A549 (cell line): ENCODE data around the gene FRMD4A. TPM values are rescaled to one million over a fixed set of nuclear protein-coding genes. Genes with fewer than 3 reads are reported as not detected.
"Not testable (repeated sequence)": the region's sequence is repeated elsewhere in the genome, so short reads cannot be mapped to it uniquely, and the experiment has no call there.

Experiments
- ATAC-seq, 2 experiments: fragments of 200-7000 bp in 1 of 2; fragments of >200 bp in 1 of 2; cut with Nextera tagmentation in 1 of 2; cut with Tn5 transposase in 1 of 2; 3 replicates each; pipeline versions ENCODE4 v1.8.0 to v1.9.1; 2018 to 2020; ENCODE audit warnings: mild to moderate bottlenecking in 1 of 2, moderate library complexity in 1 of 2
- CTCF ChIA-PET: fragments of 300-600 bp; sonication (Branson Sonifier 250); formaldehyde crosslinking; extraction: SDS; loops from one replicate; lab custom pipeline; 2021; ENCODE audit warnings: antibody characterized with exemption, inconsistent platforms; lab: Yijun Ruan, JAX
- POLR2A ChIA-PET: fragments of 350-600 bp; formaldehyde crosslinking; extraction: SDS; loops from one replicate; lab custom pipeline; 2021; ENCODE audit warnings: antibody characterized with exemption, inconsistent platforms; lab: Yijun Ruan, JAX
- DNase-seq, 2 experiments: peaks; one replicate each; pipeline versions ENCODE4 v3.0.0 to v3.0.0-alpha.2; 2011 to 2016; ENCODE audit warnings: low read depth in 1 of 2, low spot score in 1 of 2
- FAIRE-seq: peaks from 2 replicates; lab custom pipeline; 2011; peaks lifted over from hg19 to GRCh38; lab: Jason Lieb, UNC
- H3K27ac ChIP-seq, 2 experiments: fragments of >200 bp; sonication (Bioruptor Twin); formaldehyde crosslinking; 3 replicates each; pipeline ENCODE4 v1.5.1; 2016 to 2017
- H3K4me1 ChIP-seq: fragments of >200 bp; sonication (Bioruptor Twin); formaldehyde crosslinking; 3 replicates; pipeline ENCODE4 v1.6.1; 2016
- H3K4me2 ChIP-seq: fragments of >200 bp; sonication (Bioruptor Twin); formaldehyde crosslinking; 3 replicates; pipeline ENCODE4 v1.6.1; 2016
- H3K4me3 ChIP-seq: fragments of >200 bp; sonication (Bioruptor Twin); formaldehyde crosslinking; 3 replicates; pipeline ENCODE4 v1.5.1; 2016
- H3K9me3 ChIP-seq: fragments of >200 bp; sonication (Bioruptor Twin); formaldehyde crosslinking; 3 replicates; pipeline ENCODE4 v1.6.1; 2016
- BHLHE40 ChIP-seq: IDR thresholded peaks from 2 replicates; pipeline ENCODE4 v1.6.1; 2012; ENCODE audit warnings: low read depth, low read length, inconsistent platforms
- CBX8 ChIP-seq: fragments of 200-600 bp; sonication (generic); IDR thresholded peaks from 2 replicates; pipeline ENCODE4 v1.6.1; 2016
- CEBPB ChIP-seq, 2 experiments: fragments of >200 bp in 1 of 2; sonication (Bioruptor Twin) in 1 of 2; formaldehyde crosslinking in 1 of 2; IDR thresholded peaks; 2 replicates each; pipeline ENCODE4 v1.6.1; 2012 to 2016
- EHF ChIP-seq: fragments of 250-450 bp; sonication (Bioruptor Pico); IDR thresholded peaks from 2 replicates; pipeline ENCODE4 v1.5.0; 2020; ENCODE audit warnings: mild to moderate bottlenecking
- EHMT2 ChIP-seq: fragments of 200-600 bp; sonication (generic); IDR thresholded peaks from 2 replicates; pipeline ENCODE4 v1.6.1; 2016; ENCODE audit warnings: antibody characterized with exemption, low read depth, mild to moderate bottlenecking, moderate library complexity
- ESRRA ChIP-seq: fragments of 150-350 bp; IDR thresholded peaks from 2 replicates; pipeline ENCODE4 v1.6.1; 2014; ENCODE audit warnings: mild to moderate bottlenecking, low read length, borderline replicate concordance
- FOSB ChIP-seq: fragments of 250-450 bp; sonication (Bioruptor Pico); IDR thresholded peaks from 2 replicates; pipeline ENCODE4 v1.5.0; 2020; ENCODE audit warnings: mild to moderate bottlenecking, moderate library complexity
- FOXS1 ChIP-seq: fragments of 250-450 bp; sonication (Bioruptor Pico); IDR thresholded peaks from 2 replicates; pipeline ENCODE4 v1.5.0; 2020; ENCODE audit warnings: mild to moderate bottlenecking, moderate library complexity
- GATA3 ChIP-seq: IDR thresholded peaks from 2 replicates; pipeline ENCODE4 v1.6.1; 2012; ENCODE audit warnings: borderline replicate concordance
- HDAC2 ChIP-seq: fragments of 200-600 bp; sonication (generic); IDR thresholded peaks from 2 replicates; pipeline ENCODE4 v1.6.1; 2016
- HEYL ChIP-seq: fragments of 250-450 bp; sonication (Bioruptor Pico); IDR thresholded peaks from 2 replicates; pipeline ENCODE4 v1.8.0; 2021; ENCODE audit warnings: mild to moderate bottlenecking, moderate library complexity
- HOXA7 ChIP-seq: fragments of 250-450 bp; sonication (Bioruptor Pico); IDR thresholded peaks from 2 replicates; pipeline ENCODE4 v1.5.0; 2020; ENCODE audit warnings: mild to moderate bottlenecking, moderate library complexity
- JUN ChIP-seq, 2 experiments: fragments of >200 bp; sonication (Bioruptor Twin); formaldehyde crosslinking; IDR thresholded peaks; 2 replicates in 1 of 2; 3 replicates in 1 of 2; pipeline ENCODE4 v1.6.1; 2016 to 2017
- MAFK ChIP-seq: fragments of 450-650 bp; IDR thresholded peaks from 2 replicates; pipeline ENCODE4 v1.6.1; 2014; ENCODE audit not compliant: partially characterized antibody
- MAZ ChIP-seq: fragments of 150-350 bp; IDR thresholded peaks from 2 replicates; pipeline ENCODE4 v1.6.1; 2014; ENCODE audit warnings: antibody characterized with exemption, low read depth, low read length, borderline replicate concordance
- NPAS2 ChIP-seq: fragments of 250-450 bp; sonication (Bioruptor Pico); IDR thresholded peaks from 2 replicates; pipeline ENCODE4 v1.8.0; 2022; ENCODE audit warnings: mild to moderate bottlenecking, moderate library complexity, borderline replicate concordance
- PHF8 ChIP-seq: fragments of 200-600 bp; sonication (generic); IDR thresholded peaks from 2 replicates; pipeline ENCODE4 v1.6.1; 2016; ENCODE audit warnings: low read depth, mild to moderate bottlenecking, antibody characterized with exemption, moderate library complexity, borderline replicate concordance
- POLR2A ChIP-seq: IDR thresholded peaks from 2 replicates; pipeline ENCODE4 v1.6.1; 2012; ENCODE audit warnings: mild to moderate bottlenecking, low read length
- POLR2AphosphoS2 ChIP-seq: conservative IDR thresholded peaks from 2 replicates; pipeline ENCODE4 v1.6.1; 2012; ENCODE audit warnings: low read length, improper control_type of control experiment, inconsistent platforms
- RAD21 ChIP-seq, 2 experiments: fragments of >200 bp in 1 of 2; sonication (Bioruptor Twin) in 1 of 2; formaldehyde crosslinking in 1 of 2; IDR thresholded peaks in 1 of 2; conservative IDR thresholded peaks in 1 of 2; 2 replicates in 1 of 2; 3 replicates in 1 of 2; pipeline ENCODE4 v1.6.1; 2012 to 2018; ENCODE audit warnings: inconsistent platforms in 1 of 2
- RFX5 ChIP-seq: fragments of 450-650 bp; IDR thresholded peaks from 2 replicates; pipeline ENCODE4 v1.7.1; 2014; ENCODE audit warnings: antibody characterized with exemption, mild to moderate bottlenecking, moderate library complexity
- SMC3 ChIP-seq: fragments of >200 bp; sonication (Bioruptor Twin); formaldehyde crosslinking; IDR thresholded peaks from 3 replicates; pipeline ENCODE4 v1.6.1; 2018; ENCODE audit warnings: inconsistent platforms
- SREBF2 ChIP-seq: fragments of 450-650 bp; IDR thresholded peaks from 2 replicates; pipeline ENCODE4 v1.6.1; 2014; ENCODE audit warnings: mild to moderate bottlenecking, moderate library complexity
- ZC3H11A ChIP-seq: fragments of 450-650 bp; IDR thresholded peaks from 2 replicates; pipeline ENCODE4 v1.6.1; 2014; ENCODE audit warnings: antibody characterized with exemption, mild to moderate bottlenecking
- ZNF302 ChIP-seq: fragments of 250-450 bp; sonication (Bioruptor Pico); IDR thresholded peaks from 2 replicates; pipeline ENCODE4 v1.9.0; 2021; ENCODE audit warnings: inconsistent platforms, mild to moderate bottlenecking, moderate library complexity
- ZSCAN20 ChIP-seq: fragments of 250-450 bp; sonication (Bioruptor Pico); IDR thresholded peaks from 2 replicates; pipeline ENCODE4 v1.8.0; 2022; ENCODE audit warnings: mild to moderate bottlenecking, moderate library complexity
- WGBS: methylation state at CpG from one replicate; pipeline ENCODE4 v1.1.6; 2017; ENCODE audit errors: missing lambda C conversion rate; 5-methylcytosine and 5-hydroxymethylcytosine counted together
- polyA plus RNA-seq, 4 experiments: library from polyadenylated mRNA; depleted of rRNA in 3 of 4; stranded (reverse); fragments of >200 nt; fragmentation: RNase III in 1 of 4; extraction: RNeasy Plus Mini Kit Qiagen cat#74134 plus additional on column Dnase treatment in 1 of 4; gene quantifications; 2 replicates in 3 of 4; 3 replicates in 1 of 4; pipeline ENCODE4 v1.2.3, GENCODE V29; 2011 to 2017
- TF ChIP-seq, protein P1 (sequence below): fragments of 150-350 bp; IDR thresholded peaks from 2 replicates; pipeline ENCODE4 v1.6.1; 2014; ENCODE audit warnings: low read depth, mild to moderate bottlenecking, low read length
- TF ChIP-seq, protein P2 (sequence below): fragments of >200 bp; sonication (Bioruptor Twin); formaldehyde crosslinking; IDR thresholded peaks from 2 replicates; pipeline ENCODE4 v1.6.1; 2016
- TF ChIP-seq, protein P3 (sequence below): fragments of 250-450 bp; sonication (Bioruptor Pico); IDR thresholded peaks from 2 replicates; pipeline ENCODE4 v1.5.0; 2020; ENCODE audit warnings: low read depth, mild to moderate bottlenecking, moderate library complexity
- TF ChIP-seq, protein P4 (sequence below): IDR thresholded peaks from 2 replicates; pipeline ENCODE4 v1.6.1; 2012
- TF ChIP-seq, protein P5 (sequence below): IDR thresholded peaks from 2 replicates; pipeline ENCODE4 v1.6.1; 2012; ENCODE audit warnings: low read depth, borderline replicate concordance

The FRMD4A gene
- polyA plus RNA-seq, 2 of the 4 experiments (the other 2 are of a cell fraction) = 2.5 to 4.7 TPM

DNA sequence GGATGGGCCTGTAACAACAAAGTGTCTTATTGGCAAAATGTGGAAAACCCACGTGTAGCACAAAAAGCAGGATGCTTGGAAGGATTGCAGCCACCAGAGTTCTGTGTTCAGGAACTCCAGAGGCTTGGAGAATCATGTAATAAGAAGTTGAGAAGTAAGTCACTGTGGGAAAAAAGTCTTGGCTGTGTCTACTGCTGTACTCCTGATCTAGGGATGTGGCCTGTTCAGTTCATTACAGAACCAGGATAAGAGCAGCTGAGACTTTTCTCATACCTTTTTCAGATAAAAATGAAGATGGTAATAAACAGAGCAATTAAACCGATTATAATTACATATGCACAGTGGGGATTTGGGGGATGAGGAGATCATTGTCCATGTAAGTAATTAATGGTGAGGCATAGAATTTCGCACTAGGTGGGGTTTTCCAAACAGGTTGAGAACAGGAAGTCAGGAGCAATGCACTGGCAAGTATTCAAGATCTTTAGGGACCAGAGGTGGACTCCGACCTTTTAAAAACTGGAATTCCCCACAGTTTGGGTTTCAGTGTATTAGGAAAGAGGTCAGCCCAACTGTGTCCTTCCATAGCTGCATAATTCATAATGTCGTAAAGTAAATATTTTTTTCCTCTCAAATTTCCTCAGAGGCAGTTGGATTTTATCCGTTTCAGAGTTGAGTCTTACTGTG is 281.7 kb downstream of the FRMD4A start:
- ChIA-PET CTCF (no interaction called here), POLR2A (no interaction called here)
- WGBS = 14% methylated on average over 6 of the region's 6 CpGs
- ATAC-seq (no peak), FAIRE-seq (no peak), DNase-seq (peak in 1 of 2 experiments; percentile 20)
- TF ChIP-seq ZSCAN20 (CRISPR knock-in tag) (no peak), CEBPB (IDR thresholded peaks at IDR 0.05) (no peak), ZC3H11A (no peak), FOSB (CRISPR knock-in tag) (no peak), MAZ (no peak), ESRRA (no peak), BHLHE40 (no peak), EHMT2 (no peak), RAD21 (conservative IDR thresholded peaks at IDR 0.05 in 1 of 2, IDR thresholded peaks at IDR 0.05 in 1 of 2) (no peak), MAFK (no peak), SMC3 (no peak), HDAC2 (no peak), JUN (IDR thresholded peaks at IDR 0.05) (no peak), RFX5 (no peak), POLR2A (no peak), HOXA7 (CRISPR knock-in tag) (no peak)
- TF ChIP-seq, protein P1, sequence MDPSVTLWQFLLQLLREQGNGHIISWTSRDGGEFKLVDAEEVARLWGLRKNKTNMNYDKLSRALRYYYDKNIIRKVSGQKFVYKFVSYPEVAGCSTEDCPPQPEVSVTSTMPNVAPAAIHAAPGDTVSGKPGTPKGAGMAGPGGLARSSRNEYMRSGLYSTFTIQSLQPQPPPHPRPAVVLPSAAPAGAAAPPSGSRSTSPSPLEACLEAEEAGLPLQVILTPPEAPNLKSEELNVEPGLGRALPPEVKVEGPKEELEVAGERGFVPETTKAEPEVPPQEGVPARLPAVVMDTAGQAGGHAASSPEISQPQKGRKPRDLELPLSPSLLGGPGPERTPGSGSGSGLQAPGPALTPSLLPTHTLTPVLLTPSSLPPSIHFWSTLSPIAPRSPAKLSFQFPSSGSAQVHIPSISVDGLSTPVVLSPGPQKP = no peak
- TF ChIP-seq, protein P2, sequence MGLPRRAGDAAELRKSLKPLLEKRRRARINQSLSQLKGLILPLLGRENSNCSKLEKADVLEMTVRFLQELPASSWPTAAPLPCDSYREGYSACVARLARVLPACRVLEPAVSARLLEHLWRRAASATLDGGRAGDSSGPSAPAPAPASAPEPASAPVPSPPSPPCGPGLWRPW = no peak
- TF ChIP-seq, protein P3, sequence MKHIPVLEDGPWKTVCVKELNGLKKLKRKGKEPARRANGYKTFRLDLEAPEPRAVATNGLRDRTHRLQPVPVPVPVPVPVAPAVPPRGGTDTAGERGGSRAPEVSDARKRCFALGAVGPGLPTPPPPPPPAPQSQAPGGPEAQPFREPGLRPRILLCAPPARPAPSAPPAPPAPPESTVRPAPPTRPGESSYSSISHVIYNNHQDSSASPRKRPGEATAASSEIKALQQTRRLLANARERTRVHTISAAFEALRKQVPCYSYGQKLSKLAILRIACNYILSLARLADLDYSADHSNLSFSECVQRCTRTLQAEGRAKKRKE = no peak
- TF ChIP-seq, protein P4, sequence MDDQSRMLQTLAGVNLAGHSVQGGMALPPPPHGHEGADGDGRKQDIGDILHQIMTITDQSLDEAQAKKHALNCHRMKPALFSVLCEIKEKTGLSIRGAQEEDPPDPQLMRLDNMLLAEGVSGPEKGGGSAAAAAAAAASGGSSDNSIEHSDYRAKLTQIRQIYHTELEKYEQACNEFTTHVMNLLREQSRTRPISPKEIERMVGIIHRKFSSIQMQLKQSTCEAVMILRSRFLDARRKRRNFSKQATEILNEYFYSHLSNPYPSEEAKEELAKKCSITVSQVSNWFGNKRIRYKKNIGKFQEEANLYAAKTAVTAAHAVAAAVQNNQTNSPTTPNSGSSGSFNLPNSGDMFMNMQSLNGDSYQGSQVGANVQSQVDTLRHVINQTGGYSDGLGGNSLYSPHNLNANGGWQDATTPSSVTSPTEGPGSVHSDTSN = no peak
- no peak overlapping the region for H3K4me3 ChIP-seq
- H3K4me1 ChIP-seq = no peaks in the 10 kb centered on the region
- H3K9me3 ChIP-seq = no peaks in the 10 kb centered on the region
- no peak overlapping the region for H3K27ac ChIP-seq
- H3K4me2 ChIP-seq = 0 out of 3 replicates have a peak overlapping the region, but pooled peaks have one; percentile 19

DNA sequence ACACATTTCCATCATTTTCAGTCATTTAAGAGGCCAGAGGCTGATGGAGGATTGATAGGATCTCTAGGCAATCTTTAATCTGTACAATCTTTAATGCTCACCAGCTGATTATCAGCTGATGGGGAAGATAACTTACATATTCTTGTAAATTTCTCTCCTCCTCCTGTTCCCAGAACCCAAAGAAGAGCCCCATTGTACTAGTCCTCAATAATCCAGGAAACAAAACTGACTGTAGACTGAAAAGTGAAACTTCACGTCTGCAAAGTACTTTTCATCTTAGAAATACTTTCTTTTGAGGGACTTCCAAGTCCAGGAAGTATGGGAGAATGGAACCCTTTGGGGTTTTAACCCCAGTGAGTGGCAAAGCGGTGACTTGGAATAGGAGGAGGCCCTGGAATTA is 283.3 kb downstream of the FRMD4A start:
- H3K4me2 ChIP-seq = no peak overlapping the region
- CTCF ChIA-PET = no interaction called here

DNA sequence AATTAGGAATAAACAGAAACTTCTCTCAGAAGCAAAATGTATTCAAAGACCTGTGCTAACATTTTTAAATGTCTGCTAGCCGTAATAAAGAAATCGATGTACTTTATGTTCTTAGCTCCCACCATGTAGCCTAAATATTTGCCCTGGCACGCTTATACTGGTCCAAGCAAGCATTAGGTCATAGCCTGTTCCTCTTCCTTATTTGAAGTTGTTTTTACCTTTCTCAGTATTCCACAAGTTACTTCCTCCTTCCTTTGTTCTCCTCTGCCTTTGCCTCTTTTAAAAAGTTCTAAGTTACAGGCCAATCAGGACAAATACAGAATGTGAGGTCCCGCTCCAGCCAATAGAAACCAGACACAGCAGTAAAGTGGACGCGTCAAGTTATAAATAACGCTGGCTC is 288.7 kb downstream of the FRMD4A start:
- DNase-seq, H3K9me3 ChIP-seq, H3K4me1 ChIP-seq, H3K27ac ChIP-seq, ATAC-seq, POLR2A ChIA-PET, FAIRE-seq, H3K4me2 ChIP-seq, CTCF ChIA-PET, H3K4me3 ChIP-seq: not testable (repeated sequence)
- WGBS = 77% methylated on average over 7 of the region's 7 CpGs

More for the DNA sequence above, 283.3 kb downstream of the FRMD4A start:
- no peaks in the 10 kb centered on the region for H3K9me3 ChIP-seq
- whole genome bisulfite sequencing = 56% methylated on average over 2 of the region's 2 CpGs
- no peak overlapping the region for H3K4me3 ChIP-seq
- no peak overlapping the region for H3K27ac ChIP-seq
- POLR2A ChIA-PET = no interaction called here
- ATAC-seq = no peak
- no peak for DNase-seq
- H3K4me1 ChIP-seq = no peaks in the 10 kb centered on the region
- FAIRE-seq = no peak
- TF ChIP-seq FOXS1 (CRISPR knock-in tag) = no peak
- no peak for TF ChIP-seq CBX8
- TF ChIP-seq SREBF2 = no peak
- no peak for TF ChIP-seq FOSB (CRISPR knock-in tag)
- TF ChIP-seq, protein P5, sequence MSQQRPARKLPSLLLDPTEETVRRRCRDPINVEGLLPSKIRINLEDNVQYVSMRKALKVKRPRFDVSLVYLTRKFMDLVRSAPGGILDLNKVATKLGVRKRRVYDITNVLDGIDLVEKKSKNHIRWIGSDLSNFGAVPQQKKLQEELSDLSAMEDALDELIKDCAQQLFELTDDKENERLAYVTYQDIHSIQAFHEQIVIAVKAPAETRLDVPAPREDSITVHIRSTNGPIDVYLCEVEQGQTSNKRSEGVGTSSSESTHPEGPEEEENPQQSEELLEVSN = no peak
- no peak for TF ChIP-seq RFX5
- TF ChIP-seq EHMT2 = no peak
- no peak for TF ChIP-seq GATA3
- TF ChIP-seq ZNF302 = no peak
- TF ChIP-seq HEYL = no peak
- TF ChIP-seq POLR2AphosphoS2 = no peak
- TF ChIP-seq, protein P3 = no peak
- no peak for TF ChIP-seq NPAS2 (CRISPR knock-in tag)
- no peak for TF ChIP-seq POLR2A
- TF ChIP-seq EHF (CRISPR knock-in tag) = no peak
- TF ChIP-seq PHF8 = no peak
- TF ChIP-seq, protein P1 = no peak
- TF ChIP-seq MAFK = no peak
